Upper lobe of left lung (tissue), 6 donors: ENCODE results near the gene NFATC2. TPM values are rescaled to one million over a fixed set of nuclear protein-coding genes. Genes with fewer than 3 reads are reported as not detected.

Experiments used
- ATAC-seq, 2 donors: fragments of 200-7000 bp; cut with Tn5 transposase; one replicate each; pipeline ENCODE4 v1.9.1; 2022; ENCODE audit warnings: mild to moderate bottlenecking in 2 of 2, moderate library complexity in 2 of 2; ENCODE audit not compliant: low FRiP score in 2 of 2
- DNase-seq, 2 donors: peaks; one replicate each; pipeline ENCODE4 v3.0.0-alpha.2; 2019 to 2020
- H3K27ac ChIP-seq, 4 donors: fragments of 200-600 bp; sonication (generic); one replicate each; pipeline ENCODE4 v1.5.1; 2016 to 2019
- H3K27me3 ChIP-seq, 4 donors: fragments of 200-600 bp; sonication (generic); one replicate each; pipeline ENCODE4 v1.5.1; 2017 to 2019
- H3K36me3 ChIP-seq, 4 donors: fragments of 200-600 bp; sonication (generic); one replicate each; pipeline ENCODE4 v1.5.1; 2016 to 2019
- H3K4me1 ChIP-seq, 4 donors: fragments of 200-600 bp; sonication (generic); one replicate each; pipeline ENCODE4 v1.5.1; 2018 to 2019
- H3K4me3 ChIP-seq, 4 donors: fragments of 200-600 bp; sonication (generic); one replicate each; pipeline ENCODE4 v1.5.1; 2017 to 2019; ENCODE audit warnings: mild to moderate bottlenecking in 2 of 4, moderate library complexity in 1 of 4
- H3K9me3 ChIP-seq, 4 donors: fragments of 200-600 bp; sonication (generic); one replicate each; pipeline ENCODE4 v1.5.1; 2018 to 2019
- EP300 ChIP-seq, 4 donors: sonication (generic); formaldehyde crosslinking; IDR thresholded peaks; one replicate each; pipeline ENCODE4 v1.5.1; 2017; ENCODE audit warnings: antibody characterized with exemption in 4 of 4, control low read depth in 2 of 4
- POLR2A ChIP-seq, 4 donors: fragments of 450-650 bp; IDR thresholded peaks; one replicate each; pipeline ENCODE4 v1.5.1; 2016 to 2017; ENCODE audit warnings: antibody characterized with exemption in 4 of 4, mild to moderate bottlenecking in 2 of 4
- POLR2AphosphoS5 ChIP-seq, 2 donors: sonication (generic); formaldehyde crosslinking; IDR thresholded peaks; one replicate each; pipeline ENCODE4 v1.5.1; 2017; ENCODE audit warnings: antibody characterized with exemption in 2 of 2
- WGBS, 2 donors: methylation state at CpG; one replicate each; pipeline ENCODE4 v1.1.5; 2017 to 2018; 5-methylcytosine and 5-hydroxymethylcytosine counted together
- total RNA-seq, 6 donors: library from RNA; depleted of rRNA in 4 of 6; stranded (reverse); fragments of >200 nt in 4 of 6; gene quantifications; one replicate each; pipeline versions ENCODE4 v1.1.0 to v1.2.1, GENCODE V29; 2016 to 2021
- TF ChIP-seq, protein P1 (sequence below), 6 experiments: fragments of 450-650 bp in 4 of 6; fragments of 200-600 bp in 2 of 6; sonication (generic) in 2 of 6; IDR thresholded peaks; one replicate each; pipeline ENCODE4 v1.5.1; 2016 to 2019; ENCODE audit warnings: antibody characterized with exemption in 6 of 6
- donor health status: DM: no; HTN: no; CAD: no; lungs with moderate emphysema.
- donor health status: DM: no; HTN: yes; CAD: no; lungs with severe emphysema.

Gene NFATC2
- total RNA-seq, 6 donors from 2014 or later = 5.1 to 28.1 (median 7.6) TPM

DNA sequence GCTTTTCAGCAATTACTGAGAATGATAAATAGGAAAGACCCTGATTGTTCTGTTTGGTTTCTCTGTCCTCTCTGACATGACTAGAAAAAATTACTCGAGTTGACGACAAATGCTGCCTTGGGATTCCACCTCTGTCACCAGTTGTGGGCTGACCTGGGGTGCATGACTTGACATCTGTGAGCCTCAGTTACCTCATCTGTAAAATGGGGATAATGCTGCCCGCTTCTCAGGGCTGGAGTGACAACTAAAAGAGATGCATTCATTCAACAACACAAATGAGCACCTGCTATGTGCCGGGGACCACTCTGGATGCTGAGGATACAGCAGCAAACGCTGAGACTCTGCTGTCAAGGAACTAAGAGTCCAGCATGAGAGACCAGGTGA is 94.8 kb downstream of the NFATC2 start:
- TF ChIP-seq EP300 (IDR thresholded peaks at IDR 0.05) = no peak
- TF ChIP-seq POLR2AphosphoS5 (IDR thresholded peaks at IDR 0.05) = no peak
- no peak for TF ChIP-seq POLR2A (IDR thresholded peaks at IDR 0.05)
- TF ChIP-seq, protein P1, sequence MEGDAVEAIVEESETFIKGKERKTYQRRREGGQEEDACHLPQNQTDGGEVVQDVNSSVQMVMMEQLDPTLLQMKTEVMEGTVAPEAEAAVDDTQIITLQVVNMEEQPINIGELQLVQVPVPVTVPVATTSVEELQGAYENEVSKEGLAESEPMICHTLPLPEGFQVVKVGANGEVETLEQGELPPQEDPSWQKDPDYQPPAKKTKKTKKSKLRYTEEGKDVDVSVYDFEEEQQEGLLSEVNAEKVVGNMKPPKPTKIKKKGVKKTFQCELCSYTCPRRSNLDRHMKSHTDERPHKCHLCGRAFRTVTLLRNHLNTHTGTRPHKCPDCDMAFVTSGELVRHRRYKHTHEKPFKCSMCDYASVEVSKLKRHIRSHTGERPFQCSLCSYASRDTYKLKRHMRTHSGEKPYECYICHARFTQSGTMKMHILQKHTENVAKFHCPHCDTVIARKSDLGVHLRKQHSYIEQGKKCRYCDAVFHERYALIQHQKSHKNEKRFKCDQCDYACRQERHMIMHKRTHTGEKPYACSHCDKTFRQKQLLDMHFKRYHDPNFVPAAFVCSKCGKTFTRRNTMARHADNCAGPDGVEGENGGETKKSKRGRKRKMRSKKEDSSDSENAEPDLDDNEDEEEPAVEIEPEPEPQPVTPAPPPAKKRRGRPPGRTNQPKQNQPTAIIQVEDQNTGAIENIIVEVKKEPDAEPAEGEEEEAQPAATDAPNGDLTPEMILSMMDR (IDR thresholded peaks at IDR 0.05) = no peak
- H3K36me3 ChIP-seq = peaks cover 0 to 2% (median 0%) of the 10 kb centered on the region in 4 donors
- no peaks in the 10 kb centered on the region for H3K27me3 ChIP-seq
- H3K4me3 ChIP-seq = no peak overlapping the region
- ATAC-seq = no peak
- peak overlapping the region in 1 of 4 donors; percentile 30 for H3K27ac ChIP-seq
- H3K4me1 ChIP-seq = peaks cover 0 to 4% (median 0%) of the 10 kb centered on the region in 4 donors
- 73% methylated on average over 4 to 5 of the region's 5 CpGs for WGBS, 2 donors
- no peaks in the 10 kb centered on the region for H3K9me3 ChIP-seq
- DNase-seq = no peak

DNA sequence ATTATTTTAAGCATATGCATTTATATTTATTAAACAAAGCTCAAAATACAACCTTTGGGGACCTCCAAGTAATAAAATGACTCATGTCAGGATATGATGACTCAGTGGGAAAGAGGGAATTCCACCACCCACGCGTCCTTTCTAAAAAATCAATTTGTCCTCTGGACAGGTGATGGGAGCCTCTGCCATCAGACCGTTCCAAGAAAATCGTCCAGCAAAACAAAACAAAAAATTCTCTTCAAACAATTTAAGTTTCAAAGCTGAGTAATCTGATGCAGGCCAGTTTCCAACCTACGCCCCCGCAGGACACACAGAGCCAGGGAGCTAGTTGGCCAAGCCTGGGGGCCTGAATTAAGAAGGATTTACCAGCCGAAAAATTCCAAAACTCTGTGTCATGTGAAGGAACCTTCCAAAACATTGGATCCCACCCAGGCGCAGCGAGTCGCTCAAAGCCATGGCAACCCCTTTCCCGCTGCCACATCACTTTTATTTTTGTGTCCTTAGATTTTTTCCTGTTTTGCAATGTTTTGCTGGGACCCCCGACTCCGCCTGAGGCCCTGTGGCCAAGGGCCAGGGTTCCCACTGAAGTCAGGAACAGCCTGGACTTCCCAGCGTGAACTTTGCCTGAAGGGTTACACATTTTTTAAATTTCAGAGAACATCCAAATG is 95.3 kb downstream of the NFATC2 start:
- Histone ChIP-seq H3K27ac (peak overlapping the region in 1 of 4 donors; percentile 30), H3K9me3 (no peaks in the 10 kb centered on the region), H3K27me3 (no peaks in the 10 kb centered on the region), H3K4me3 (no peak overlapping the region), H3K36me3 (no peaks in the 10 kb centered on the region), H3K4me1 (peaks cover 0 to 4% (median 0%) of the 10 kb centered on the region in 4 donors)
- DNase-seq (no peak), ATAC-seq (peak in 1 of 2 donors; percentile 84)
- 63 to 65% methylated on average over 14 of the region's 14 CpGs for WGBS, 2 donors
- TF ChIP-seq POLR2AphosphoS5 (IDR thresholded peaks at IDR 0.05) (peak in 1 of 2 donors; percentile 20), POLR2A (IDR thresholded peaks at IDR 0.05) (no peak), EP300 (IDR thresholded peaks at IDR 0.05) (no peak)
- TF ChIP-seq, protein P1 (IDR thresholded peaks at IDR 0.05) = no peak

DNA sequence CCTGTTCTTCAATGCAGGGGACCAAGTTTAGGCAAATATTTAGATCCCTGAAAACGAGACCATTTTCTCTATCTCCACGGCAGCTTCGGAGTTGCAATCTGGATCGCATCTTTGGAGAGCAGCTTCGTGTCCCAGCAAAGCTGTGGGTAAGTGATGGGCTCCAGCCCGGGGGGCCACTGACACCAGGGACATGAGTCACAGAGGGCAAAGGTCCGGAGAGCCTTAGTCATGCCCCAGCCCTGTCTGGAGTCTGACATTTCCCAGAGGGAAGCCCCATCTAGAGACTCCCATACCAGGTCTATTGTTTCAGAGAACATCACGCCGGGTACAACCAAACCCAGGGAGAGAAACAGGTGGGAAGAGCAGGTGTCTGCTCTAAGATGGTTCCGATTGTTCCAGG is 95.9 kb downstream of the NFATC2 start:
- ATAC-seq (peak in 1 of 2 donors; percentile 64), DNase-seq (no peak)
- TF ChIP-seq, protein P1 (IDR thresholded peaks at IDR 0.05) = no peak
- TF ChIP-seq POLR2A (IDR thresholded peaks at IDR 0.05) = no peak
- TF ChIP-seq EP300 (IDR thresholded peaks at IDR 0.05) = no peak
- TF ChIP-seq POLR2AphosphoS5 (IDR thresholded peaks at IDR 0.05) = peak in 1 of 2 donors; percentile 7
- WGBS, 2 donors = 69 to 83% methylated on average over 10 of the region's 10 CpGs
- Histone ChIP-seq H3K4me3 (no peak overlapping the region), H3K27me3 (no peaks in the 10 kb centered on the region), H3K27ac (no peak overlapping the region), H3K4me1 (peaks cover 0 to 4% (median 0%) of the 10 kb centered on the region in 4 donors), H3K36me3 (no peaks in the 10 kb centered on the region), H3K9me3 (no peaks in the 10 kb centered on the region)

DNA sequence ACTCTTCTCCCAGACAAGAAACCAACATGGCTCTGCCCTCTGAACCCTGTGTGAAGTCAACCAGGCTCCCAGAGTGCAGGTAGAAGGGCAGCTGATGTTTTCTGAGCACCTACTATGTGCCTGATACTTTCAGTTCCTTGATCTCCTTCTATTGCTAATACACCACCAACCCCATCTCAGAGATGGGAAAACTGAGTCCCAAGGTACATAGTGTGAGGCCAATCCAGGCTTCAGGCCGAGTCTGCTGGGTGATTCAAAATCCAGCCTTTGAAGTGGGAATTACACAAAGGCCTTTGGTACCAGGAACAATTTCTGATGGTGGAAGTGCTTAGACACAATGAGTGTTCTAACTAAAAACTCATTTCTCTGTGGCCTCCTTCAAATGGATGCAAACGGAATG is 96.3 kb downstream of the NFATC2 start:
- Histone ChIP-seq H3K27ac (no peak overlapping the region), H3K9me3 (no peaks in the 10 kb centered on the region), H3K4me1 (peaks cover 0 to 4% (median 0%) of the 10 kb centered on the region in 4 donors), H3K27me3 (no peaks in the 10 kb centered on the region), H3K4me3 (no peak overlapping the region), H3K36me3 (no peaks in the 10 kb centered on the region)
- 64 to 88% methylated on average over 2 of the region's 2 CpGs for WGBS, 2 donors
- no peak for TF ChIP-seq POLR2A (IDR thresholded peaks at IDR 0.05)
- no peak for TF ChIP-seq EP300 (IDR thresholded peaks at IDR 0.05)
- no peak for TF ChIP-seq POLR2AphosphoS5 (IDR thresholded peaks at IDR 0.05)
- TF ChIP-seq, protein P1 (IDR thresholded peaks at IDR 0.05) = no peak
- no peak for DNase-seq
- no peak for ATAC-seq

DNA sequence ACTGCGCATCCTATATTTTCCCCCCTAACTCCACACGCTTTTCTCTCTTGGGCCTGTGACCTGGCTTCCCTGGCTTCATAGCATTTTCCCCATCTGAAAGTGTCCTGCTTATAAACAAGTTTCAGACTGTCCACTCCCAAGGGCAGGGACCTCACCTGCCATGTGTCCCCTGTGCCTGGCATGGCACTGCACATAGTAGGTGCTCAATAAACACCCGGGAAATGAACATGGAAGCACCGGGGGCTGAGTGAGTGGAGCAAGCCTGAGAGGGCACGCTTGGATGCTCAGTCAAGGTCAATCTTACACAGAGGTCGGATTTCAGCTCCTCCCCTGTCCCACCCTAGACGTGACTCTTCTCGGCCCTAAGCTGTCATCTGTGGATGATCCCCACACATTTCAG is 96.9 kb downstream of the NFATC2 start:
- no peak for ATAC-seq
- Histone ChIP-seq H3K9me3 (no peaks in the 10 kb centered on the region), H3K27ac (no peak overlapping the region), H3K36me3 (no peaks in the 10 kb centered on the region), H3K27me3 (no peaks in the 10 kb centered on the region), H3K4me1 (peaks cover 0 to 4% (median 1%) of the 10 kb centered on the region in 4 donors), H3K4me3 (no peak overlapping the region)
- TF ChIP-seq, protein P1 (IDR thresholded peaks at IDR 0.05) = no peak
- no peak for TF ChIP-seq EP300 (IDR thresholded peaks at IDR 0.05)
- no peak for DNase-seq
- WGBS, 2 donors = 91 to 95% methylated on average over 6 to 8 of the region's 8 CpGs
